Kasumi-1 (cell line): ENCODE results near the gene MCM6.
"Not testable (repeated sequence)": the region's sequence is repeated elsewhere in the genome, so short reads cannot be mapped to it uniquely, and the experiment has no call there.

ENCODE experiments used
- DNase-seq, 2 experiments: peaks; one replicate each; lab custom pipeline; 2025; lab: John Stamatoyannopoulos, UW

The MCM6 gene

DNA sequence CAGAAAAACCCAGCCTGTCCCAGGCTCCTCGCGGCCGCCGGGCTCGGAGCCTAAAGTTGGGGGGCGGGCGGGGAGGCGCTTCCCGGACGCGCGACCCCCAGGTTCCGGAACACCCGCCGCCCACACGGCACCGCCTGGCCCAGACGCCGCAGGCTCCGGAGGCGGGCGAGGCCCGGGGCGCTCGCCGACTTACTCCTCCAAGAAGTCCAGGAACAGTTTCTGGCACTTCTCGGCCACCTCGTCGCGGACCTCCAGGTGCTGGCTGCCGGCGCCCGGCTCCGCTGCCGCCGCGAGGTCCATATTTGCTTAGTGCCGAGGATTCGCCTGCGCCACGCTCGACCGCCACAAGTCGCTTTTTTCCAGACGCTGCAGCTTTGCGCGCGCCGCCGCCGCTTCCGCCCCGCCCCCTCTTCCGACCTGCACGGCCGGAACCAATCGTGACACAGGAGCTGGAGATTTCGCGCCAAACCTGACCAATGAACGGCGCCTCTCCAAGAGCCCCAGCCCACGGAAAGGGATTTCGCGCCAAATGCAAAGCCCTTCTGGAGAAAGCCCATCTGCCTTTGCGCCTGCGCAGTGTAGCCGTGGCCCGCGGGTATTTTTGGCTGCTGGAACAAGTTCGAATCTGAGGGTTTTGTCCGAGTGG, at the start of gene MCM6:
MCM6 (minus strand) TSS at position 378 of the 646 bp plus-strand sequence; CDS start at position 300, 78 bp downstream.
- peak; percentile 99 to 100 for DNase-seq

DNA sequence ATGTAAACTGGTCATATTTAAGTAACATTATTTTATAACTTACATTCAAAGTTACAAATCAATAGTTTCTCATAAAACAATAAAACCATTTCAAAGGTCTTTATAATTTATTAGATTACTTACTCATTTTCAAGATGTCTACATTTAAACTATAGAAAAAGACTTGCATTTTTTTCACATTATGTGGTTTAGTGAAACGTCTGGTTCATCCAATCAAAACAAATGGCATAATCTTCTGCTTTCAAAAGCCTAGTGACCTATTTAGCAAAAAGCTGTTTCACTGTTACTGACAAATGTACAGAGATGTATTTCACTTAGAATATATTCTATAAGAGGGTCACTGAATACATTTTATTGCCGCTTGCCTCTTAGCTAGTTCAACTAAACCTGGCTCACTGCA, 49.3 kb upstream of the MCM6 start:
- DNase-seq = no peak

DNA sequence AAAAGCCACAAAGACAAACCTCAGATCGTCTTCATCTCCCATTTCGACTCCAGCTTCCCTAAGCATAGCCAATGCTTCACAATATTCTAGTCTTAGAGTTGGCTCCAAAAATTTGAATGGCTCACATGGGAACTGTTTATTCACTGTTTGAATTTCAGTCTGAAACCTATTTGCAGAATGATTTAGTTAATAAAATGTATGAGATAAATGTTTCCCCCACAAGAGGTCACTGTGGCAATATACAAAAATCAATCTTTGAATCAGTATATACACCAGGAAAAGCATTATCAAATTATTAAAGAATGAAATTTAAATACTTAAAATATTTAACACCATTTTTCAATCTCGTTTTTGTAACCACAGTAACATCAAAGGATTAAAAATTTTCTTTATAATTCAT, 40.0 kb upstream of the MCM6 start:
- DNase-seq = peak; percentile 67 to 79

DNA sequence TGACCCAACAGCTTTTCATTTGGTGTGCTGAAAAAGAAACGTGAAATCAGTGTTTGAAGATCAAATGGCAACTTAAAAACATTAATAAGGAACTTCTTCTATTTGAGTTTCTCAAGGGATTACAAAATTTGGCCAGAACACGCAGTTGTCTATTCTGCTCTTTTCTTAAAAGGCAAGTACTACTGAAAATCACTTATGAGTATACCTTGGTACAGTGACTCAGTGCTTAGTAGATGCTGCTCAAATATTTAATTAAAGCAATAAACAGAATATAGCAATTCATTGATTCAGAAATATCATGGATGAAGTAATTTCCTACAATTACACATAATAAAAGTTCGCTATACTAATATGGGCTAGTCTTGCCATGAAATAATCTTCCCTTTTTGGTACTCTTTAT, 38.2 kb upstream of the MCM6 start:
- no peak for DNase-seq

DNA sequence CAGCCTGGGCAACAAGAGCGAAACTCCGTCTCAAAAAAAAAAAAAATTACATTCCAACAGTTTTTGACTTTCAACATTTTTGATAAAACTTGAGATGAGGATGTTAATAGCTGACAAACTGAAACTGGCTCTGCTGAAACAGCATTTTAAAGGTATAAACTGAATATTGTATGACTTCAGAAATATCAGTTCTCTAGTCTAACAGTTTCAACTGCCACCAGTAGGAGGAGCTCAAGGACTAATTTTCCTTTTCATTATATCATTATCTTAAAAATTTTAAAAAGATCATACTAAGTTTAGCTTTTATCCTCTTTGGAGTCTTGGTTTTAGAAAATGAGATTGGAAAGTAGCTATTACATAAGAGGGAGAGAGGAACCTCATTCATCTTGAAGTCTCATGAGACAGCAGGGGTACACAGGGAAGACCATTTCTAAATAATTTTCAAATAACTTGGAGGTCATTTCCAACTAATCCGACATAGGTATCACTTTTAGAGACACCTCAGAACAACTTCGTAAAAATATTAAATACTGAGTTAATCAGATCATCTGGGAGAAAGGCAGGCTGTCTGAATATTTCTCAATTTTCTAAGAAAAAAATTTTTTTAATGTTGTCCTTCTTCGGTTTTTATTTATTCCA, 37.6 kb upstream of the MCM6 start:
- peak; percentile 74 to 86 for DNase-seq

DNA sequence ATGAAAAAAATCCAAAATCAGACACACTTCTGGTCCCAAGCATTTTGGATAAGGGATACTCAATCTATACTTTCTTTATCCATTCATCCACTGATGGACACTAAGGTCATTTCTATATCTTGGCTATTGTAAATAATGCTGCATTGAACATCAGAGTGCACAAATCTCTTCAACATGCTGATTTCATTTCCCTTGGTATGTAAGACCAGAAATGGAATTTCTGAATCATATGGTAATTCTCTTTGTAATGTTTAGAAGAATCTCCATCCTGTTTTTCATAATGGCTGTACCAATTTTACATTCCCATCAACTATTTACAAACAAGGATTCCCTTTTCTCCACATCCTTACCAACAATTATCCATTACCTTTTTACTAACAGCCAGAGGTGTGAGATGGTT, 33.7 kb upstream of the MCM6 start:
- DNase-seq = no peak

DNA sequence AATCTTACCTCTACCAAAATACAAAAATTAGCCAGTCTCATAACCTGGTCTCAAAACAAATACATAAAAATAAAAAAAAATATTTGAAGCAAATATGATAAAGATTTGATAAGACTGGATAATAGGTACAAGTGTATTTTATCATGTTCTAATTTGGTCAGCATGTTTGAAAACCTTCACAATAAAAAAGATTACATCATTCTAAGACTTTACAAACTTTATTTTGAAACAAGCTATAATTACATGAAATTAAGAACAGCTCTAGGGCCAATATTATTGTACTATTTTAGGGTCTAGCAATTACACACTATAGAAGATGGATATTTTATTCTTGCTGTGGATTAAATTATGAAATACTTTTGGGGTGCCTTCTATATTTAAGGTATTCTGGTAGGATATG, 29.4 kb upstream of the MCM6 start:
- DNase-seq = no peak

DNA sequence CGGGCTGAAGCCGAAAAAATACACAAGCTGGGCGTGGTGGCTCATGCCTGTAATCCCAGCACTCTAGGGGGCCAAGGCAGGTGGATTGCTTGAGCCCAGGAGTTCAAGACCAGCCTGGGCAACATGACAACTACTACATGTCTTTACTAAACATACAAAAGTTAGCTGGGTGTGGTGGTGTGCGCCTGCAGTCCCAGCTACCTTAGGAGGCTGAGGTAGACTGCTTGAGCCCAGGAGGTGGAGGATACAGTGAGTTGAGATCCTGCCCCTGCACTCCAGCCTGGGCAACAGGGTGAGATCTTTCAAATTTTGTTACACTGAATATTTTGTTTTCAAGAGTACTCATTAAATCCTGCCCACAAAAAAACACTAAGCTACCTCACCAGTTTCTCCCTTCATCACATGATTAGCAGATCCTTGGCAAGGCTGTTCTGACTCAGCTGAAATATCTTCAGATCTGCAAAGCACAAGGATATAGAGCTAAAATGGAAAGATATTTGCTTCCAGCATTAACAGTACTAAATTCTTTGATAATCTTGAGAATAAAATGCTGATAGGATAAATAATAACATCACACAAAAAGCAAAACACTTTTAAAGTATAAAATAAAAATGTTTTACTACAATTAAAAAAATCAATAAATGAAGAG, 28.2 kb upstream of the MCM6 start:
- no peak for DNase-seq

DNA sequence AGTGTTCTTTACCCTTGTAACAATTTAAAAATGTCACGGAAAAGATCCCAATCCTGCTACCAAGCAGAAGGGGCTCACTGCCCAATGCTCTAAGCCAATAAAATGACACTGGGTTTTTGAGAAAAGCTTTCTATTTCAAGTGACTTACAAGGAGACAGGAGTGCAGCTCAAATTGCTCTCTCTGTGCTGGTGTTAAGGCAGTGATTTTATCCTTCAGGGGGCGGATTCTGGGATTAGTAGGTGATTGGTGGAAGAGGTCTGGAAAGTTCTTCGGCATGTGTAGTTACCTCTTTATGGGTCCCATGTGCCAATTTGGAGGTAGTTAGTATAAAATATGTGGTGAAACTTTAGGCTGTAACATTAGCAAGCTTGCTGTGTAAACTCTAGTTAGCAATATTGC, 27.4 kb upstream of the MCM6 start:
- DNase-seq = no peak

DNA sequence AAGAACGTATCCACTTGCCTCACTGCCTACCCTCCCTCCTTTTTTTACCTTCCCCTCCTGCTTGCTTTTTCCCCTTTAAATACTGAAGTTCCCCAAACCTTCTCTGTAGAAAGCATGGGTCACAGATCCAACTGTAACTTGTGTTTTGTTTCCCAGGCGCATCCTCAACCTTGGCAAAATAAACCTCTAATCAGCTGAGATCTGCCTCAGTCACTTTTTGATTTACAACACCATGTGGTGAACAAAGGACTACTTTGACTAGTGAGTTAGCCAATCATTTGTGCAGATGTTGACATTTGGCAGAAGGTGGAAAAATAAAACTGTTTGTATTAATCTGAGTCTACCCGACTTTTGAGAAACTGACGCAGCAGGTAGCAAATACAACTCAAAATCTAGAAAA, 23.3 kb upstream of the MCM6 start:
- DNase-seq = no peak

DNA sequence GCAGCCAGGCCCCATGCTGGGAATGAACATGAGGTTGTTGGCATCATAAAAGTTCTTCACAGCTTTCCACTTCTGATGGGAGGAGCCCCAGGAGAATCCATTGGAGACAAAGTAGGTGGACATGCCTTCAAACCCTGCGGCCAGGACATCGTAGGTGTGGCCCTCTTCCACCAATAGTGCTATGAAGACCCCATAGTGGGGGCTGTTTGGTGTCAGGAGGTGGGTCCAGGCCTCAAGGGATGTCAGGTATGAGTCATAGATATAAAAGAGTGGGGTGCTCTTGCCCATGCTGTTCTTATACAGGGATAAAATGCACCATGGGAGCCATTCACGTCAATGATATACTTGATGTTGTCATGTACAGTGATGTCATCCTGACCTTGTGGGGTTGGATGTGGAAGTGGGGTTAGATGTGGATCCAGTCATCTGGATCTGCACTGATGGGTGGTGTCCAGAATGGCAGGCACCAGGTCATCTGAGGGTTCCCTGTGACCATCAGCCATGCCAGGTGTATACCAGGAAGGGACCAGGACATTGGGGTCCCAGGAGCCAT, 22.1 kb upstream of the MCM6 start:
- no peak for DNase-seq

DNA sequence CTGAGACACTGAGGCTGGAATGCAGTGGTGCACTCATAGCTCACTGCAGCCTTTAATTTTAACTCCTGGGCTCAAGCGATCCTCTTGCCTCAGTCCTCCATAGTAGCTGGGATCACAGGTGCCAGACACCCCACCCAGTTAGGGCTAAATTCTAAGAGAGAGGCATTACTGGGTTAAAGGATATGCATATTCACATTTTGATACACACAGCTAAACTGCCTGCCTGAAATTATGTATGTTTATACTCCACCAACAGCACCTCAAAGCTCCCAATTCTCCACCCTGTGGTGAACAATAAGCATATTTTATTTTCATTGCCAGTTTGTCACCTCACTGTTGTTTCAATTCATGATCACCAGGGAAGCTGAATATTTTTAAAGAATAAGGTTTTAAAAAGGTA, 18.7 kb upstream of the MCM6 start:
- DNase-seq = no peak

DNA sequence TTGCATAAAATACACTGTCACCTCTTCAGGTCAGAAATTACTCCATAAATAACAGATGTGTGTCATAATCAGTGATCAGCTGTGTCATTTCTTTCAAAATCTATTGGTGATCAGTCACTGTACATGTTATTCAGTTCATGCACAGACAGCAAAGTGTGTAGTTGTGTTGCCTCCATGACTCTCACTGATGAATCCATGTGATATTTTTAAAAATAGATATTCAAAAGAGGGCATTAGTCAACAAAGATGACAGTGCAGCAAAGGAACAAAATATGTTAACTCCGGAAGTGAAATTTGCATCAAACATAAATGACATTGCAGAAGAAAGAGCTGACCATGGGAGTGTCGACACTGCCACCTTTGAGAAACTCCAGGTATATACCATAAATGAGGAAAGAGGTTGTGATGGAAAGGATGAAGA, 17.1 kb upstream of the MCM6 start:
- no peak for DNase-seq

DNA sequence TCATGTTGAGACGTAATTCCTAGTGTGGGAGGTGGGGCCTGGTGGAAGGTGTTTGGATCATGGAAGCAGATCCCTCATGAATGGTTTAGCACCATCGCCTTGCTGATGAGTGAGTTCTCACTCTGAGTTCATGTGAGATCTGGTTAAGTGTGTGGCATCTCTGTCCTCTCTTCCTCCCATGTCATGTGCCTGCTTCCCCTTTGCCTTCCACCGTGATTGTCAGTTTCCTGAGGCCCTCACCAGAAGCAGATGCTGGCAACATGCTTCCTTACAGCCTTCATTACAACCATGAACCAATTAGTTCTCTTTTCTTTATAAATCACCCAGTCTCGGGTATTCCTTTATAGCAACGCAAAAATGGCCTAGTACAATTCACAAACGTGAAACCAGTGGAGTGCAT, 14.6 kb upstream of the MCM6 start:
- DNase-seq = peak; percentile 81 to 86

DNA sequence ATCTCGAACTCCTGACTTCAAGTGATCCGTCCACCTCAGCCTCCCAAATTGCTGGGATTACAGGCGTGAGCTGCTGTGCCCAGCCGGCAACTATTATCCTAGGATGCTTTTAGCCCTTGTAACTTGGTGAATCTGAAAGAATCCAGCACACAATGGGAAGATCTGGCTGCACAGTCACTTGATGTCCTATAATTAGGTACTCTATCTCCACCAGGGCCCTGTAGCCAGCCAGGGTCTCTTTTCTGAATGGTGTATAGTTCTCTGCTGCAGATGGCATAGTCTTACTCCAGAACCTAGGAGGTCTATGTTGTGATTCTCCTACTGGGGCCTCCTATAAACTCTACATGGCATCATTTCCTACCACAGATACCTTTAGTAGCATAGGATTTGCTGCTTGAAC, 13.9 kb upstream of the MCM6 start:
- DNase-seq = no peak

DNA sequence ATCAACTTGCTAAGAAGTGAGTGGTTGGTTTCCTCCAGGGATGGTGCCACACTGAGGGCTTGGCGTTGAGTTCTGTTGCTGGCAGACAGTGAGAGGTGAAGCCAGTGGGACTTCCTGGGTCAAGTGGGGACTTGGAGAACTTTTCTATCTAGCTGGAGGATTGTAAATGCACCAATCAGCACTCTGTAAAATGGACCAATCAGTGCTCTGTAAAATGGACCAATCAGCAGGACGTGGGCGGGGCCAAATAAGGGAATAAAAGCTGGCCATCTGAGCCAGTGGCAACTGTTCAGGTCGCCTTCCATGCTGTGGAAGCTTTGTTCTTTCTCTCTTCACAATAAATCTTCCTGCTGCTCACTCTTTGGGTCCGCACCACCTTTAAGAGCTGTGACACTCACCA, 12.3 kb upstream of the MCM6 start:
- DNase-seq = not testable (repeated sequence)

DNA sequence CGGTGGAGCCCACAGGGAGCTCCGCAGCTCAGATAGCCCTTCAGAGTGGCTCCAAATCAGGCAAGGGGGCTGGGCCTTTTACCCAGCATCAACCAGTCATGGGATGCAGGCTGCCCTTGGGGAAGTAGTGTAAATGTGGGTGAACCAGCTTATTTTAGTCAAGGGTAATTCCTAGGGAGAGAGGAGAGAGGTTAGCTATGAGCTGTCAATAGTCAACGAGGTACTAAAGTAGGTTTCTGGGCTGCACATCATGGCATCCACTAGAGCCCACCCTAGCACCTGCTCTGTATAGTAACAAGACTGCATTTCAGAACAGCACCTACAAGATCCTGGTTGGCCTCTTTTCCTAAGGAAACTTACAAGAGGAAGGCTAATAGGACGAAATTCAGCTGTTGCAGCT, 9.5 kb upstream of the MCM6 start:
- no peak for DNase-seq

DNA sequence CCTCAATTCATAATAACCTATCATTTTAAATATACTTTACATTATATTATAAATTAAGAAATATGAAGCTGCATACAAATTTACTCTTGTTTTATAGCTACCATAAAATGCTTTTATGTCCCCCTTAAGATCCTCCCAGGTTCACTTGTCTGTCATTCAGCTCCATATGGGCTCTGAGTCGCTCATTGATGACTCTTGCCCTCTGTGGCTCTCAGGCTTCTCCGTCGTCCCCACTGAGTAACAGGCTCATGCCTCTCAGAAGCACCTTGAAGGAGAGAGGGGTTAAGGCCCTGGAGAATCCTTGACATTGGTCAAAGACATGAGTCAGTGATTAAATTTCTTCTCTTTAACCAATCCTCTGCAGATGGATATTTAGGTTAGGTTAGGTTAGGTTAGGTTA, 6.2 kb upstream of the MCM6 start:
- no peak for DNase-seq

DNA sequence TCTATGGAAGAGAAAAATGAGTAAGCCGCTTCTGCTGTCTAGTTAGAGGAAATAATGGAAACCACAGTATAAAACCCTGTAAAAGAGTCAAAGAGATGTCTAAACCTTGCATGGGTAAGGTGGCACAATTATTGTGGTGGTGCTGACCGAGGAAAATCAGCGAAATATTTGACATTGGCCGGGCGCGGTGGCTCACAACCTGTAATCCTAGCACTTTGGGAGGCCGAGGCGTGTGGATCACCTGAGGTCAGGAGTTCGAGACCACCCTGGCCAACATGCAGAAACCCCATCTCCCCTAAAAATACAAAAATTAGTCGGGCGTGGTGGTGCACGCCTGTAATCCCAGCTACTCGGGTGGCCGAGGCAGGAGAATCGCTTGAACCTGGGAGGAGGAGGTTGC, 527 bp upstream of the MCM6 start:
- DNase-seq = not testable (repeated sequence)

DNA sequence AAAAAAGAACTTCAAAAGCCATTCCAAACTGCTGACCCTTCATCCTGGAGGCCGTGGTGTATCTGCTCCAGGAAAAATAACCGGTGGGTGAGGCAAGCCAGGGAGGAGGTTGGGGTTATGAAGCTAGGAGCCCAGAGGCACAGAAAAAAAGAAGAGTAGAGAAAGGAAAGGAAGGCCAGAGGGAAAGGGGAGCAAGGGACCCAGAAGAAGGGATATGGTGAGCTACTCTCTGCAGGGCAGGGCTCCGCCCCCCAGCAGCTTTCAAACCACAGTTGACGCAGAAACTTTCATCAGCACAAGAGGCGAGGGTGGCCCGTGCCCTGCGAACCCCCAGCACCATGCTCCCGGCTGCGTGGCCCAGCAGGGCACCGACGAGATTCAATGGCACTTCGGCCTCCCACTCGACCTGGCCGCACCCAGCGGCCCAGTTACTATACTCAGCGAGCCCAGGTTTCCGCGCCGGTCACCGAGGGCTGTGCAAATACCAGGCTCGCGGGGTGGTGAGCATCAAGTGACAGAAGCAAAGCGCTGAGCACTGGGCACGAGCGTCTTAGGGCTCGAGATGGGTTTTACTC, 665 bp downstream of the MCM6 start:
- peak; percentile 72 to 74 for DNase-seq

DNA sequence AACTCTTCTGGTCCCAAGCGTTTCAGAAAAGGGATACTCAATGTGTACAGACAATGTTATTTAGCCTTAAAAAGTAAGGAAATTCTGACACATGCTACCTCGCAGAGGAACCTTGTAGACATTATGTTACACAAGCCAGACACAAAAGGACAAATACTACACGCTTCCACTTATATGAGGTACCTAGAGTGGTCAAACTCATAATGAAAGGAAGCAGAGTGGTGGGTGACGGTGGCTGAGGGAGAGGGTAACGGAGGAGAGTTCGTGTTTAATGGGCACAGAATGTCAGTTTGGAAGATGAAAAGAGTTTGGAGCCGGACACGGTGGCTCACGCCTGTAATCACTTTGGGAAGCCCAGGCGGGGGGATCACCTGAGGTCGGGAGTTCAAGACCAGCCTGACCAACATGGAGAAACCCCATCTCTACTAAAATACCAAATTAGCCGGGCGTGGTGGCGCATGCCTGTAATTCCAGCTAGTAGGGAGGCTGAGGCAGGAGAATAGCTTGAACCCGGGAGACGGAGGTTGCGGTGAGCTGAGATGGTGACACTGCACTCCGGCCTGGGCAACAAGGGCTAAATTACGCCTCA, 1.4 kb downstream of the MCM6 start:
- no peak for DNase-seq

DNA sequence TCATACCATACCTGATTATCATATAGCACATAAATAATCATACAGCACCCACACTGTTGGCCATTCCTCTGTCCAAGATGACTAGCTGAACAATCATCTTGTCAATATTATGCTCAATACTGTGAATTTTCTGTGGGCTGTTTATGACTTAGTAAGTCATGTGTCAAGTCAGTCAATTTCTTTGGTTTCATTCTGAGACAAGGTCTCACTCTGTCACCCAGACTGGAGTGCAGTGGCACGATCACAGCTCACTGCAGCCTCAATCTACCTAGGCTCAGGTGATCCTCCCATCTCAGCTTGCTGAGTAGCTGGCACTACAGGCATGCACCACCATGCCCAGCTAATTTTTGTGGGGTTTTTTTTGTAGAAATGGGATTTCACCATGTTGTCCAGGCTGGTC, 5.7 kb downstream of the MCM6 start:
- no peak for DNase-seq

DNA sequence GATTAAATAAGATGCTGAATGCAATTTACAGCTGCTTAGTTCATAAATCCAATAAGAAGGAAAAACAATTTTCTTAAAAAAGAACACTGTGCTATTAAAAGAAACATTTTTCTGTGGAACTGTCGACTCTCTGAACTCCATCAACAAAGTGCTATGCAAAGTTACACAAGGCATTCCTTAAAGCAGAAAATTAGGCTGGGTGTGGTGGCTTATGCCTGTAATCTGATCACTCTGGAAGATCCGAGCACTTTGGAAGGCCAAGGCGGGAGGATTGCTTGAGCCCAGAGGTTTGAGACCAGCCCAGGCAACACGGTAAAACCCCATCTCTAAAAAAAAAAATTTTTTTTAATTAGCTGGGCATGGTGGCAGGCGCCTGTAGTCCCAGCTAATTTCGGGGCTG, 13.0 kb downstream of the MCM6 start:
- DNase-seq = no peak
